HEK293 (cell line): Measurements from ENCODE around the gene TCEA2.

ENCODE experiments used
- CTCF ChIA-PET: fragments of 350-600 bp; formaldehyde crosslinking; extraction: SDS; loops from one replicate; lab custom pipeline; 2021; ENCODE audit warnings: antibody characterized with exemption; lab: Yijun Ruan, JAX
- POLR2A ChIA-PET: fragments of 300-600 bp; formaldehyde crosslinking; extraction: SDS; loops from one replicate; lab custom pipeline; 2020; ENCODE audit warnings: antibody characterized with exemption, inconsistent platforms; lab: Yijun Ruan, JAX
- H3K27ac ChIP-seq: fragments of 200-500 bp; sonication (Bioruptor generic); 2 replicates; pipeline ENCODE4 v1.5.1; 2014; ENCODE audit warnings: low read depth, low read length, control low read depth, inconsistent platforms; ENCODE audit errors: extremely low read depth
- H3K36me3 ChIP-seq, 2 experiments: fragments of 200-500 bp in 1 of 2; sonication (Bioruptor generic) in 1 of 2; 1 replicate in 1 of 2; 2 replicates in 1 of 2; pipeline ENCODE4 v1.5.1; 2014 to 2017; ENCODE audit warnings: inconsistent platforms in 2 of 2, low read length in 2 of 2; ENCODE audit not compliant: control insufficient read depth in 2 of 2, insufficient read depth in 1 of 2
- H3K4me1 ChIP-seq: fragments of 200-500 bp; sonication (Bioruptor generic); 2 replicates; pipeline ENCODE4 v1.5.1; 2014; ENCODE audit warnings: mild to moderate bottlenecking, low read length, inconsistent platforms; ENCODE audit not compliant: control insufficient read depth, insufficient read depth
- H3K4me3 ChIP-seq: 2 replicates; pipeline ENCODE4 v1.5.1; 2011; ENCODE audit warnings: low read depth, mild to moderate bottlenecking, control low read depth, low read length, moderate library complexity
- H3K9me3 ChIP-seq: fragments of 200-500 bp; sonication (Bioruptor generic); 2 replicates; pipeline ENCODE4 v1.5.1; 2014; ENCODE audit warnings: low read depth, low read length, inconsistent platforms; ENCODE audit not compliant: control insufficient read depth, insufficient read depth
- AEBP2 ChIP-seq: fragments of 450-650 bp; formaldehyde crosslinking; IDR thresholded peaks from 2 replicates; pipeline ENCODE4 v1.5.1; 2016; ENCODE audit warnings: missing biosample characterization, missing genetic modification characterization, borderline replicate concordance
- BCL11B ChIP-seq: fragments of 450-650 bp; formaldehyde crosslinking; IDR thresholded peaks from 2 replicates; pipeline ENCODE4 v1.5.1; 2016; ENCODE audit warnings: low read depth, missing biosample characterization, missing genetic modification characterization
- ELK4 ChIP-seq: IDR thresholded peaks from 2 replicates; pipeline ENCODE4 v1.6.1; 2011; ENCODE audit warnings: mild to moderate bottlenecking, low read depth, low read length, borderline replicate concordance
- GLIS1 ChIP-seq: fragments of 450-650 bp; formaldehyde crosslinking; IDR thresholded peaks from 2 replicates; pipeline ENCODE4 v1.5.1; 2016; ENCODE audit warnings: missing biosample characterization, missing genetic modification characterization
- HOXD13 ChIP-seq: sonication (generic); formaldehyde crosslinking; IDR thresholded peaks from 2 replicates; pipeline ENCODE4 v1.8.0; 2022; ENCODE audit warnings: missing genetic modification reagents, borderline replicate concordance
- KLF17 ChIP-seq: fragments of 450-650 bp; formaldehyde crosslinking; IDR thresholded peaks from 2 replicates; pipeline ENCODE4 v1.5.1; 2016; ENCODE audit warnings: missing biosample characterization, missing genetic modification characterization
- SALL2 ChIP-seq: fragments of 450-650 bp; formaldehyde crosslinking; IDR thresholded peaks from 2 replicates; pipeline ENCODE4 v1.5.0; 2017; ENCODE audit warnings: missing biosample characterization, mild to moderate bottlenecking, missing genetic modification characterization, borderline replicate concordance
- SCRT2 ChIP-seq: fragments of 450-650 bp; formaldehyde crosslinking; IDR thresholded peaks from 2 replicates; pipeline ENCODE4 v1.5.1; 2016; ENCODE audit warnings: missing biosample characterization, missing genetic modification characterization
- ZBTB20 ChIP-seq: fragments of 450-650 bp; formaldehyde crosslinking; IDR thresholded peaks from 2 replicates; pipeline ENCODE4 v1.5.1; 2016; ENCODE audit warnings: missing biosample characterization, missing genetic modification characterization
- ZFP41 ChIP-seq: fragments of 450-650 bp; formaldehyde crosslinking; IDR thresholded peaks from 2 replicates; pipeline ENCODE4 v1.5.1; 2016; ENCODE audit warnings: missing biosample characterization, missing genetic modification characterization, borderline replicate concordance
- ZNF16 ChIP-seq: fragments of 450-650 bp; formaldehyde crosslinking; IDR thresholded peaks from 2 replicates; pipeline ENCODE4 v1.5.1; 2016; ENCODE audit warnings: low read depth, missing biosample characterization, missing genetic modification characterization
- ZNF174 ChIP-seq: fragments of 450-650 bp; formaldehyde crosslinking; IDR thresholded peaks from 2 replicates; pipeline ENCODE4 v1.5.0; 2017; ENCODE audit warnings: missing biosample characterization, mild to moderate bottlenecking, missing genetic modification characterization
- ZNF175 ChIP-seq: fragments of 450-650 bp; formaldehyde crosslinking; IDR thresholded peaks from 2 replicates; pipeline ENCODE4 v1.5.1; 2016; ENCODE audit warnings: missing biosample characterization, missing genetic modification characterization
- ZNF223 ChIP-seq: fragments of 450-650 bp; formaldehyde crosslinking; IDR thresholded peaks from 2 replicates; pipeline ENCODE4 v1.5.1; 2016; ENCODE audit warnings: missing biosample characterization, missing genetic modification characterization
- ZNF335 ChIP-seq: fragments of 450-650 bp; formaldehyde crosslinking; conservative IDR thresholded peaks from 2 replicates; pipeline ENCODE4 v1.5.1; 2016; ENCODE audit warnings: missing biosample characterization, missing genetic modification characterization
- ZNF37A ChIP-seq: fragments of 450-650 bp; IDR thresholded peaks from 2 replicates; pipeline ENCODE4 v1.5.1; 2018; ENCODE audit warnings: missing biosample characterization, missing genetic modification characterization
- ZNF423 ChIP-seq: fragments of 450-650 bp; formaldehyde crosslinking; IDR thresholded peaks from 2 replicates; pipeline ENCODE4 v1.5.1; 2016; ENCODE audit warnings: missing biosample characterization, missing genetic modification characterization
- ZNF433 ChIP-seq: fragments of 450-650 bp; formaldehyde crosslinking; IDR thresholded peaks from 2 replicates; pipeline ENCODE4 v1.5.1; 2016; ENCODE audit warnings: missing biosample characterization, missing genetic modification characterization, low read depth
- ZNF513 ChIP-seq: fragments of 450-650 bp; IDR thresholded peaks from 2 replicates; pipeline ENCODE4 v1.5.1; 2018; ENCODE audit warnings: missing biosample characterization, missing genetic modification characterization
- ZNF549 ChIP-seq: fragments of 450-650 bp; IDR thresholded peaks from 2 replicates; pipeline ENCODE4 v1.5.1; 2018; ENCODE audit warnings: missing biosample characterization, missing genetic modification characterization, mild to moderate bottlenecking, inconsistent platforms, moderate library complexity
- ZNF585B ChIP-seq: fragments of 450-650 bp; formaldehyde crosslinking; IDR thresholded peaks from 2 replicates; pipeline ENCODE4 v1.5.1; 2016; ENCODE audit warnings: missing biosample characterization, missing genetic modification characterization
- ZNF654 ChIP-seq: fragments of 450-650 bp; formaldehyde crosslinking; IDR thresholded peaks from 2 replicates; pipeline ENCODE4 v1.5.1; 2016; ENCODE audit warnings: low read depth, missing biosample characterization, missing genetic modification characterization
- ZSCAN16 ChIP-seq: fragments of 450-650 bp; formaldehyde crosslinking; IDR thresholded peaks from 2 replicates; pipeline ENCODE4 v1.5.1; 2016; ENCODE audit warnings: missing biosample characterization, missing genetic modification characterization
- ZSCAN23 ChIP-seq: fragments of 450-650 bp; formaldehyde crosslinking; IDR thresholded peaks from 2 replicates; pipeline ENCODE4 v1.5.1; 2016; ENCODE audit warnings: missing biosample characterization, missing genetic modification characterization

TCEA2 gene

GRCh38 chr20:64105846-64106434, 42.9 kb downstream of the TCEA2 start:
- no peaks in the 10 kb centered on the region for H3K4me1 ChIP-seq
- ChIA-PET CTCF (no interaction called here), POLR2A (no interaction called here)

GRCh38 chr20:64106435-64106961, 43.5 kb downstream of the TCEA2 start:
- H3K27ac ChIP-seq, result no peak overlapping the region
- H3K4me3 ChIP-seq, result no peak overlapping the region
- H3K9me3 ChIP-seq, result no peaks in the 10 kb centered on the region
- CTCF ChIA-PET, result interaction anchor here (0.6 kb wide), 1 partner anchor 87 kb away, joined by 3 read pairs; no protein-coding TSS in a partner anchor
- POLR2A ChIA-PET, result no interaction called here
- H3K36me3 ChIP-seq, result no peaks in the 10 kb centered on the region
- TF ChIP-seq ZNF223 (tag by site-specific recombination) (no peak), ZNF654 (no peak), ZSCAN16 (tag by site-specific recombination) (no peak), ZNF335 (no peak), SALL2 (no peak), KLF17 (tag by site-specific recombination) (no peak), ZNF513 (no peak), ZBTB20 (tag by site-specific recombination) (no peak), ZNF16 (tag by site-specific recombination) (no peak), ZNF174 (no peak), ZSCAN23 (tag by site-specific recombination) (no peak), BCL11B (tag by site-specific recombination) (no peak)
- H3K4me1 ChIP-seq, result no peaks in the 10 kb centered on the region

More at GRCh38 chr20:64105846-64106434, 42.9 kb downstream of the TCEA2 start:
- Histone ChIP-seq H3K4me3 (no peak overlapping the region), H3K9me3 (no peaks in the 10 kb centered on the region), H3K36me3 (no peaks in the 10 kb centered on the region), H3K27ac (no peak overlapping the region)
- TF ChIP-seq GLIS1 (tag by site-specific recombination) (no peak), AEBP2 (tag by site-specific recombination) (no peak), ZFP41 (tag by site-specific recombination) (no peak), ZNF549 (tag by site-specific recombination) (no peak), HOXD13 (CRISPR knock-in tag) (no peak), ZNF37A (tag by site-specific recombination) (no peak), SALL2 (no peak), ELK4 (no peak), ZNF433 (no peak), SCRT2 (tag by site-specific recombination) (no peak), ZNF423 (tag by site-specific recombination) (no peak), ZNF585B (no peak), ZNF175 (tag by site-specific recombination) (no peak)
